WTC11 (cell line): Measurements from ENCODE around the gene TNFAIP2.

ENCODE experiments used
- ELF4 ChIP-seq: sonication (generic); formaldehyde crosslinking; IDR thresholded peaks from 2 replicates; pipeline ENCODE4 v1.8.1; 2022; ENCODE audit warnings: low read depth, mild to moderate bottlenecking, moderate library complexity, missing genetic modification reagents
- IRF2 ChIP-seq: sonication (generic); formaldehyde crosslinking; IDR thresholded peaks from 2 replicates; pipeline ENCODE4 v1.8.0; 2022; ENCODE audit warnings: low read depth, missing genetic modification reagents, borderline replicate concordance
- JUN ChIP-seq: sonication (generic); formaldehyde crosslinking; IDR thresholded peaks from 2 replicates; pipeline ENCODE4 v1.8.0; 2023; ENCODE audit warnings: mild to moderate bottlenecking, missing genetic modification reagents
- NFE2L1 ChIP-seq: sonication (generic); formaldehyde crosslinking; IDR thresholded peaks from 2 replicates; pipeline ENCODE4 v1.8.1; 2023; ENCODE audit warnings: missing genetic modification reagents
- NR1H2 ChIP-seq: sonication (generic); formaldehyde crosslinking; IDR thresholded peaks from 2 replicates; pipeline ENCODE4 v1.9.0; 2021; ENCODE audit warnings: mild to moderate bottlenecking, moderate library complexity, missing genetic modification reagents
- TP53 ChIP-seq: sonication (generic); formaldehyde crosslinking; IDR thresholded peaks from 2 replicates; pipeline ENCODE4 v1.8.1; 2023; ENCODE audit warnings: mild to moderate bottlenecking, missing genetic modification reagents
- USF1 ChIP-seq: sonication (generic); formaldehyde crosslinking; IDR thresholded peaks from 2 replicates; pipeline ENCODE4 v1.8.0; 2022; ENCODE audit warnings: mild to moderate bottlenecking, missing genetic modification reagents
- TF ChIP-seq, protein P1 (sequence below): fragments of 200-600 bp; IDR thresholded peaks from 2 replicates; pipeline ENCODE4 v1.8.0; 2022; ENCODE audit warnings: antibody characterized with exemption
- TF ChIP-seq, protein P2 (sequence below): sonication (generic); formaldehyde crosslinking; IDR thresholded peaks from 2 replicates; pipeline ENCODE4 v1.8.1; 2022; ENCODE audit warnings: low read depth, mild to moderate bottlenecking, moderate library complexity, missing genetic modification reagents, borderline replicate concordance

- TF ChIP-seq, protein P1, sequence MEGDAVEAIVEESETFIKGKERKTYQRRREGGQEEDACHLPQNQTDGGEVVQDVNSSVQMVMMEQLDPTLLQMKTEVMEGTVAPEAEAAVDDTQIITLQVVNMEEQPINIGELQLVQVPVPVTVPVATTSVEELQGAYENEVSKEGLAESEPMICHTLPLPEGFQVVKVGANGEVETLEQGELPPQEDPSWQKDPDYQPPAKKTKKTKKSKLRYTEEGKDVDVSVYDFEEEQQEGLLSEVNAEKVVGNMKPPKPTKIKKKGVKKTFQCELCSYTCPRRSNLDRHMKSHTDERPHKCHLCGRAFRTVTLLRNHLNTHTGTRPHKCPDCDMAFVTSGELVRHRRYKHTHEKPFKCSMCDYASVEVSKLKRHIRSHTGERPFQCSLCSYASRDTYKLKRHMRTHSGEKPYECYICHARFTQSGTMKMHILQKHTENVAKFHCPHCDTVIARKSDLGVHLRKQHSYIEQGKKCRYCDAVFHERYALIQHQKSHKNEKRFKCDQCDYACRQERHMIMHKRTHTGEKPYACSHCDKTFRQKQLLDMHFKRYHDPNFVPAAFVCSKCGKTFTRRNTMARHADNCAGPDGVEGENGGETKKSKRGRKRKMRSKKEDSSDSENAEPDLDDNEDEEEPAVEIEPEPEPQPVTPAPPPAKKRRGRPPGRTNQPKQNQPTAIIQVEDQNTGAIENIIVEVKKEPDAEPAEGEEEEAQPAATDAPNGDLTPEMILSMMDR: no peak
- no peak for TF ChIP-seq USF1 (CRISPR knock-in tag)
- TF ChIP-seq, protein P2, sequence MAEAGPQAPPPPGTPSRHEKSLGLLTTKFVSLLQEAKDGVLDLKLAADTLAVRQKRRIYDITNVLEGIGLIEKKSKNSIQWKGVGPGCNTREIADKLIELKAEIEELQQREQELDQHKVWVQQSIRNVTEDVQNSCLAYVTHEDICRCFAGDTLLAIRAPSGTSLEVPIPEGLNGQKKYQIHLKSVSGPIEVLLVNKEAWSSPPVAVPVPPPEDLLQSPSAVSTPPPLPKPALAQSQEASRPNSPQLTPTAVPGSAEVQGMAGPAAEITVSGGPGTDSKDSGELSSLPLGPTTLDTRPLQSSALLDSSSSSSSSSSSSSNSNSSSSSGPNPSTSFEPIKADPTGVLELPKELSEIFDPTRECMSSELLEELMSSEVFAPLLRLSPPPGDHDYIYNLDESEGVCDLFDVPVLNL (CRISPR knock-in tag): no peak
- no peak for TF ChIP-seq NFE2L1
- no peak for TF ChIP-seq IRF2
- TF ChIP-seq ELF4 (CRISPR knock-in tag): no peak
- TF ChIP-seq NR1H2 (CRISPR knock-in tag): no peak
- TF ChIP-seq TP53 (CRISPR knock-in tag): no peak
- no peak for TF ChIP-seq JUN (CRISPR knock-in tag)
Measured at GRCh38 chr14:103121121-103121845, 2.0 kb upstream of the TNFAIP2 start.
